Fibroblast of peridontal ligament (primary cell): ENCODE results near the gene NELL2.

ENCODE experiments used
- DNase-seq: peaks from one replicate; pipeline ENCODE4 v3.0.0-alpha.2; 2010; ENCODE audit errors: extremely low read depth

The NELL2 gene

GRCh38 chr12:44618946-44619345 lies 257.2 kb downstream of the NELL2 start:
- DNase-seq, result no peak

DNA sequence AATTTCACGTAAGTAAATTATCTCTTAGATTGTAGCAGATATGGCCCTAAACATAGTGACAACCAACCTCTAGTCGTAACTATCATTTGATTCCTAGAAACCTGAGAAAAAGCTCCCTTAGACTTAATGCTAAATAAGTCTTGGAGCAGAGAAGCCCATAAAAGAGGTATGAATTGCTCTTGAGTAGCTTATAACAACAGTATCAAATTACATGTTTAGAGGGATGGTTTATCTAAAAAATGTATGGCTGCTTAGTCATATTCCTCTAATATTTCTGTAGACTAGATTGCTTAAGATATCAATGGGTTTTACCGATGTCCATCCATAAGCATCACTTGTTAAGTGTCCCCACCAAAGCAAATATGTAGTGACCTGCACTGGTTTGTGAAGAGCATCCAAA lies 259.7 kb downstream of the NELL2 start:
- DNase-seq, result no peak

DNA sequence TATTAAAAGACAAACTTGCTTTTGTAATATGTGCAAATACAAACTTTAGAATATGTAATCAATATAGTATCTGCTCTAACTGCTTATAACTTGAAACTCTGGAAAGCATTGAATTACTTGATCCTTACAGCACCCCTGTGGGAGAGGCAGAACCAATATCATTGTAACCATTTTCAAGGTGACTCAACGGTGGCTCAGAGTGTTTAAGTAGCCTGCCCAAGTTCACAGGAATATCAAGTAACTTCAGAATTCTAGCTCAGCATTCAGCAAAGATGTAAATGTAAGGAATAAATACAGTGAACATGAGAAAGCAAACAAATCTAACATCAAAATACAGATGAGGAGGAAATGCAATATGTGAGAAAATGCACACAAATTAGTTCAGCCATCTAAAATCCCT lies 264.6 kb downstream of the NELL2 start:
- no peak for DNase-seq

DNA sequence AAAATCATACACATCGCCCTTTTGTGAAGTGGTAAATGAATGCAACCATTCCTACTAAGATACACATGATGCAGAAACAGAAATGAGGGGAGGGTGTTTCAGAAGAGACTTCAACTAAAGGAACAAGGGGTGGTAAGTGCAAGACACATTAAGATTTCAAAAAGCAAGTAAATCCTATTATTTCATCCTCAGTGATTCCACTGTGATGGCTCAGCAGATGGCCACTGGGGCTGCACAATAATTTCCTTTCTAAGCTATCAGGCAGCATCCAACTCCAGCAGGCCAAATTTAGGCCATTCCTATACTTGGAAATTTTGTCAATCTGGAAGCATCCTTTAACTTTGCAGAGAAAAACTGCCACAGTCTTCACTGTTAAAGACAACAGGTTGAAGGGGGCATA lies 272.4 kb downstream of the NELL2 start:
- no peak for DNase-seq

- no peak for DNase-seq
Measured at GRCh38 chr12:44592626-44593025, 283.5 kb downstream of the NELL2 start.

- DNase-seq, result no peak
Measured at GRCh38 chr12:44589697-44590096, 286.4 kb downstream of the NELL2 start.

DNA sequence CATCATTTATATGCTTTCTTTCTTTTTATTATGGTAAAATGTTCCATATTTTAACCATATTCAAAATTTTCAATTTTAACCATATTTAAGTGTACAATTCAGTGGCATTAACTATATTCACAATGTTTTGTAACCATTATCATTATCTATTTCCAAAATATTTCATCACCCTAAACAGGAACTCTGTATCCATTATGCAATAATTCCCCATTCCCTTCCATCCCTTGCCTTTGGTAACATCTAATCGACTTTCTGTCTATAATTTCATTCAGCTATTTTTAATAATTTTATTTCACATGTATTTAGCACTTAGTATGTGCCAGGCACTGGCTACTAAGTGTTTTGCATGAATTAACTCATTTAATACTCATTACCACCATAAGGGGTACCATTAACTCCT lies 287.5 kb downstream of the NELL2 start:
- DNase-seq, result no peak

GRCh38 chr12:44584625-44585024 lies 291.5 kb downstream of the NELL2 start:
- no peak for DNase-seq

GRCh38 chr12:44582521-44582920 lies 293.6 kb downstream of the NELL2 start:
- no peak for DNase-seq

- no peak for DNase-seq
Measured at GRCh38 chr12:44581642-44582242, 294.4 kb downstream of the NELL2 start.

GRCh38 chr12:44574586-44574985 lies 301.5 kb downstream of the NELL2 start:
- DNase-seq, result no peak

DNA sequence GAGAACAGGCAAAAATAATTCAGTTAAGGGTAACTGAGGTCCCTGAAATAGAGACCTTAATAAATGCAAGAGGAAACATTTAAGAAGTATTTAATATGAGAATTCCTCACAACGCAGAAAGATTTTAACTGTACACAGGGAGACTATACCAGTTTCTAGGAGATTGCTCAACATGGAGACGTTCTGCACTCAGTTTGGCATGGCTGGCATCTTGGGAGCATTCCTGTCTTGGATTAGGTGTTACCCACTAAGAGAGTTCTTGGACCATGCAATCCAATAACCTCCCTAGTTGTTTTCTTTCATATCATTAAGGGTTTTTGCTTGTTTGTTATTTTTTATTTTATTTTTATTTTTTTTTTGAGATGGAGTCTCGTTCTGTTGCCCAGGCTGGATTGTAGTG lies 302.4 kb downstream of the NELL2 start:
- DNase-seq, result no peak

- no peak for DNase-seq
Measured at GRCh38 chr12:44571006-44571550, 305.0 kb downstream of the NELL2 start.

GRCh38 chr12:44570036-44570583 lies 306.0 kb downstream of the NELL2 start:
- DNase-seq, result no peak

GRCh38 chr12:44565163-44565562 lies 311.0 kb downstream of the NELL2 start:
- no peak for DNase-seq

DNA sequence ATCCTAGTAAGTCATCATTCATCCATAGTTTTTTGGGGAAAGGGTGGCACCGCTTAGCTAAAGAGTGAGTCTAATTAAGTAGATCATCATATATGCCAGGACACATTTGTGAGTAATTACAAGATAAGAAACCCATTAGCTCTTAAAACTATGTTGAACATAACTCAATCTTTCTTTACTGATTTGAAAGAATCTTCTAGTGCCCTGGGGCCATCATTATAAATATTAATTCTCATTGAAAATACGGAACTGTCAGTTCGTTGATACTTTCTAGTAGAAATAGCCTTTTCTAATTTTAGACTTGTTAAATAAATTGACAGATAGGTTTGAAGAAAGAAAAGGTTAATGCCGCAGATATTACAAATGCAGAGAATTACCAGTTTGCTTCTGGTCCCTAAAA lies 312.6 kb downstream of the NELL2 start:
- DNase-seq, result no peak

DNA sequence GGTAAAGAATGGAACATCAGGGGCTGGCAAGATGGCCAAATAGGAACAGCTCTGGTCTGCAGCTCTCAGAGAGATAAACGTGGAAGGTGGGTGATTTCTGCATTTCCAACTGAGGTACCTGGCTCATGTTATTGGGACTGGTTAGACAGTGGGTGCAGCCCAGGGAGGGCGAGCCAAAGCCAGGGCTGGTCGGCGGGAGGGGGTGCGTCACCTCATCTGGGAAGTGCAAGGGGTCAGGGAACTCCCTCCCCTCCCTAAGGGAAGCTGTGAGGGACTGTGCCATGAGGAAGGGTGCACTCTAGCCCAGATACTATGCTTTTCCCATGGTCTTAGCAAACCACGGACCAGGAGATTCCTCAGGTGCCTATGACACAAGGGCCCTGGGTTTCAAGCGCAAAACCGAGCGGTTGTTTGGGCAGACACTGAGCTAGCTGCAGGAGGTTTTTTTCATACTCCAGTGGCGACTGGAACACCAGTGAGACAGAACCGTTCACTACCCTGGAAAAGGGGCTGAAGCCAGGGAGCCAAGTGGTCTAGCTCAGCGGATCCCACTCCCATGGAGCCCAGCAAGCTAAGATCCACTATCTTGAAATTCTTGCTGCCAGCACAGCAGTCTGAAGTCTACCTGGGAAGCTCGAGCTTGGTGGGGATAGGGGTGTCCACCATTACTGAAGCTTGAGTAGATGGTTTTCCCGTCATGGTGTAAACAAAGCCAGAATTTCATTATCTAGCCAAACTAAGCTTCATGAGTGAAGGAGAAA lies 317.6 kb downstream of the NELL2 start:
- no peak for DNase-seq

- DNase-seq, result no peak
Measured at GRCh38 chr12:44555454-44555853, 320.7 kb downstream of the NELL2 start.

DNA sequence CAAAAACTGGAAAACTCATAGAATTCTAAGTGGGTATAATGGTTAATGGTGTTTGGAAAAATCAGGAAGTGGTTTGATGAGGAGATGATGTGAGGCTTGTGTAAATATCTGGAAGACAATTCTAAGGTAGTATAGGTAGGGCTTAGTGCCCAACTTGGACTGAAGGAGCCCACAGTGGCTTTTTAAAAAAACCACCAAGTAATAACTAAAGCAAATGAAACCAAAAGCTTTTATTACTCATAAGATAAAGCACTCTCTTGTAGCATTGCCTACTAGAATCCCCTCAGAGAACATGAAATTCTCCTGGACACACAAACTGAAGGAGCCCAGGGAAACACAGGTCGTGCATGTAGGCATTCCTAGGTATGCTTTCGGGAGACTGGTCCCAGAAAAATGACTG lies 324.5 kb downstream of the NELL2 start:
- no peak for DNase-seq

DNA sequence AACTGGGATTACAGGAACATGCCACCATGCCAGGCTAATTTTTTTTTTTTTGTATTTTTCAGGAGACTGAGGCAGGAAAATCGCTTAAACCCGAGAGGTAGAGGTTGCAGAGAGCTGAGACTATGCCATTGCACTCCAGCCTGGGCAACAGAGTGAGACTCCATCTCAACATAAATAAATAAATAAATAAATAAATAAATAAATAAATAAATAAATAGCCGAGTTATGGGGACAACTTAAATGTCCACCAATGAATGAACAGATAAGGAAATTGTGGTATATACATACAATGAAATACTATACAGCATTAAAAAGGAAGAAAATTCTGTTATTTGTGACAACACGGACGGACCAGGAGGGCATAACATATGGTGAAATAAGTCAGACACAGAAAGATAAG lies 325.7 kb downstream of the NELL2 start:
- DNase-seq, result no peak

DNA sequence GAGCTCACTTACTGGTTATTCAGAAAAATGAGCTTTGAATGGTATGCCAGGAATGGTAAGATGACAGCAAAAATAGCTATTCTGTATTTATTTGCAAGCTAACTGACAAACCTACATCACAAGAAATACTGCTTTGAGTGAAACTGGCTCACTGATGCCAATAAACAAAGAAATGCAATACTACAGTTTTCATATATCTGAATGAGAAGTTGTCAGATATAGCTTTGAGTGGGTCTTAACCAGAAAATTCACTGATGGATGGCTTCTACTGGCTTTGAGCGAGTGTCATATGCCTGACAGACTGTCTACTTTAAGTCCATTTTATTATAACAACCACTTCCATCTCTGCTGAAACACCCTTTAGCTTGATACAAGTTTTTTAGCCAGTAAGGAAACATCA lies 330.1 kb downstream of the NELL2 start:
- DNase-seq, result no peak

DNA sequence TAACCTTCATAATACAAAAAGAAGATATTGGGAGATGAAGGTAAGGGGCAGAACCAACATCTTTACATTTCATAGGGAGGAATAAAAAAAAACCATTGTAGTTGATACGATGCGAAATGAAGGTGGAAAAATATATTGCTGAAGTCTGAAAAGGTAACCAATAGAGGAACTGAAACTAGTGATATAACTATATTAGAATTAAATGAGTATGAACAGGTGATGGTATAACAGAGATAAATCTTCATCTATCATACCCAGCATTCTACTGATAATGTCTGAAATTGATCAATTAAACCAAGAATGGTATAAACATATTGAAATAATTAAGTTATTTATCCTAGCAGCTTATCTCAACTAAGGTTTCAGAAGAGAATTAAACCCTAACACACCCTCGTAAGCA lies 332.1 kb downstream of the NELL2 start:
- DNase-seq, result no peak

DNA sequence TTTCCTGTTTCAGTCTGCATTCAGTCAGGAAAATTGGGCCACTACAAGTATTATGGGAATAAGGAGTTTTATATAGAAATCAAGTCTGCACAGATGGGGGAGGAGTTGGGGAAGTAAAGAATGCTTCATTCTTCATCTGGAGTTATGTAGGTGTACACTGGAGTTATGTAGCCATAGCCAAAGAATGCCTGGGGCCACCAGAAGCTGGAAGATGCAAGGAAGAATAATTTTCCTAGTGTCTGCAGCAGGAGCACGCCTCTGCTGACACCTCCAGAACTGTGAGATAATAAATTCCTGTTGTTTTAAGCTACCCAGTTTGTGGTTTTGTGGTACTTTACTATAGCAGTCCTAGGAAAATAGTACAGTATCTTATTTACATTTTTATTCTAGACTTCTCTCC lies 333.4 kb downstream of the NELL2 start:
- DNase-seq, result no peak
